Measurements from ENCODE around the gene ENTPD5. TPM values are rescaled to one million over a fixed set of nuclear protein-coding genes. Genes with fewer than 3 reads are reported as not detected.
"Not testable (repeated sequence)": the region's sequence is repeated elsewhere in the genome, so short reads cannot be mapped to it uniquely, and the experiment has no call there.

ENTPD5 gene
- polyA plus RNA-seq, 1 donor = 75.2 TPM

GRCh38 chr14:74008843-74009499, 10.1 kb downstream of the ENTPD5 start:
- H3K4me3 ChIP-seq (ENCODE audit: low read length) = no peak overlapping the region
- no peak for DNase-seq
- no peaks in the 10 kb centered on the region for H3K9me3 ChIP-seq (ENCODE audit: control insufficient read depth, low read depth, low read length)
- no peaks in the 10 kb centered on the region for H3K27me3 ChIP-seq (ENCODE audit: control insufficient read depth, insufficient read depth, low read length)
- peaks cover 25% of the 10 kb centered on the region for H3K36me3 ChIP-seq (ENCODE audit: control insufficient read depth, insufficient read depth, low read length)
- WGBS (ENCODE audit: insufficient coverage, low lambda C conversion rate) = no CpG with 5 or more reads among the region's 2 CpGs
- H3K4me1 ChIP-seq (ENCODE audit: control insufficient read depth, insufficient read depth, low read length) = peaks cover 2% of the 10 kb centered on the region
- no peak overlapping the region for H3K27ac ChIP-seq (ENCODE audit: low read length)

DNA sequence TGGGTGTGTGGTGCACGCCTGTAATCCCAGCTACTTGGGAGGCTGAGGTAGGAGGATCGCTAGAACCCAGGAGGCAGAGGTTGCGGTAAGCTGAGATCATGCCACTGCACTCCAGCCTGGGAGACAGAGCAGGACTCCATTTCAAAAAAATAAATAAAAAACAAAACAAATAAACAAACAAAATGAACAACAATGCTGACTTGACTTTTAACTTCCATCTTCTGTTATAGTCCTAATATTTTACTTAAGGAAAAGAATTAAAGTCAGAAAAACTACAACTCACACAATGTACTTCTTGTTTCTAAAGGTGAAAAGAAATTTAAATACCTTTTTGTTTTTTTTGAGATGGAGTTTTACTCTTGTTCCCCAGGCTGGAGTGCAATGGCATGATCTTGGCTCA, 13.4 kb downstream of the ENTPD5 start:
- H3K4me3 ChIP-seq (ENCODE audit: low read length); H3K27me3 ChIP-seq (ENCODE audit: control insufficient read depth, insufficient read depth, low read length); DNase-seq; H3K4me1 ChIP-seq (ENCODE audit: control insufficient read depth, insufficient read depth, low read length); H3K27ac ChIP-seq (ENCODE audit: low read length); H3K9me3 ChIP-seq (ENCODE audit: control insufficient read depth, low read depth, low read length): not testable (repeated sequence)
- no CpG with 5 or more reads among the region's 3 CpGs for WGBS (ENCODE audit: insufficient coverage, low lambda C conversion rate)
- H3K36me3 ChIP-seq (ENCODE audit: control insufficient read depth, insufficient read depth, low read length) = peaks cover 21% of the 10 kb centered on the region

GRCh38 chr14:73998726-73999125, 20.4 kb downstream of the ENTPD5 start:
- Histone ChIP-seq H3K4me1 (ENCODE audit: control insufficient read depth, insufficient read depth, low read length) (peaks cover 35% of the 10 kb centered on the region), H3K9me3 (ENCODE audit: control insufficient read depth, low read depth, low read length) (no peaks in the 10 kb centered on the region), H3K27me3 (ENCODE audit: control insufficient read depth, insufficient read depth, low read length) (no peaks in the 10 kb centered on the region), H3K4me3 (ENCODE audit: low read length) (no peak overlapping the region), H3K27ac (ENCODE audit: low read length) (peak overlapping the region; percentile 86), H3K36me3 (ENCODE audit: control insufficient read depth, insufficient read depth, low read length) (peaks cover 5% of the 10 kb centered on the region)
- 38% methylated on average over 1 of the region's 2 CpGs for WGBS (ENCODE audit: insufficient coverage, low lambda C conversion rate)
- peak in 1 of 2 donors; percentile 55 for DNase-seq

- peak overlapping the region; percentile 86 for H3K27ac ChIP-seq (ENCODE audit: low read length)
- no CpG with 5 or more reads among the region's 7 CpGs for WGBS (ENCODE audit: insufficient coverage, low lambda C conversion rate)
Measured at GRCh38 chr14:73997944-73998447, 21.1 kb downstream of the ENTPD5 start.

GRCh38 chr14:73997108-73997943, 21.8 kb downstream of the ENTPD5 start:
- DNase-seq = peak; percentile 67 to 87
- H3K4me3 ChIP-seq (ENCODE audit: low read length) = no peak overlapping the region

More at GRCh38 chr14:73997944-73998447, 21.1 kb downstream of the ENTPD5 start:
- Histone ChIP-seq H3K4me1 (ENCODE audit: control insufficient read depth, insufficient read depth, low read length) (peaks cover 35% of the 10 kb centered on the region), H3K4me3 (ENCODE audit: low read length) (no peak overlapping the region), H3K9me3 (ENCODE audit: control insufficient read depth, low read depth, low read length) (no peaks in the 10 kb centered on the region), H3K27me3 (ENCODE audit: control insufficient read depth, insufficient read depth, low read length) (no peaks in the 10 kb centered on the region), H3K36me3 (ENCODE audit: control insufficient read depth, insufficient read depth, low read length) (no peaks in the 10 kb centered on the region)
- peak; percentile 40 to 71 for DNase-seq

GRCh38 chr14:73996731-73997107, 22.4 kb downstream of the ENTPD5 start:
- Histone ChIP-seq H3K27ac (ENCODE audit: low read length) (peak overlapping the region; percentile 86), H3K36me3 (ENCODE audit: control insufficient read depth, insufficient read depth, low read length) (peaks cover 2% of the 10 kb centered on the region), H3K4me1 (ENCODE audit: control insufficient read depth, insufficient read depth, low read length) (peaks cover 36% of the 10 kb centered on the region), H3K4me3 (ENCODE audit: low read length) (no peak overlapping the region), H3K9me3 (ENCODE audit: control insufficient read depth, low read depth, low read length) (no peaks in the 10 kb centered on the region), H3K27me3 (ENCODE audit: control insufficient read depth, insufficient read depth, low read length) (no peaks in the 10 kb centered on the region)
- DNase-seq = no peak
- WGBS (ENCODE audit: insufficient coverage, low lambda C conversion rate) = 0% methylated on average over 1 of the region's 2 CpGs

More at GRCh38 chr14:73997108-73997943, 21.8 kb downstream of the ENTPD5 start:
- H3K27ac ChIP-seq (ENCODE audit: low read length) = peak overlapping the region; percentile 86
- peaks cover 2% of the 10 kb centered on the region for H3K36me3 ChIP-seq (ENCODE audit: control insufficient read depth, insufficient read depth, low read length)
- peaks cover 35% of the 10 kb centered on the region for H3K4me1 ChIP-seq (ENCODE audit: control insufficient read depth, insufficient read depth, low read length)
- no CpG with 5 or more reads among the region's 1 CpG for WGBS (ENCODE audit: insufficient coverage, low lambda C conversion rate)
- H3K9me3 ChIP-seq (ENCODE audit: control insufficient read depth, low read depth, low read length) = no peaks in the 10 kb centered on the region
- H3K27me3 ChIP-seq (ENCODE audit: control insufficient read depth, insufficient read depth, low read length) = no peaks in the 10 kb centered on the region

GRCh38 chr14:73995977-73996378, 23.1 kb downstream of the ENTPD5 start:
- H3K36me3 ChIP-seq (ENCODE audit: control insufficient read depth, insufficient read depth, low read length) = peaks cover 2% of the 10 kb centered on the region
- H3K27ac ChIP-seq (ENCODE audit: low read length) = peak overlapping the region; percentile 86
- no peaks in the 10 kb centered on the region for H3K9me3 ChIP-seq (ENCODE audit: control insufficient read depth, low read depth, low read length)
- H3K4me3 ChIP-seq (ENCODE audit: low read length) = peak overlapping the region; percentile 53
- 23% methylated on average over 4 of the region's 8 CpGs for WGBS (ENCODE audit: insufficient coverage, low lambda C conversion rate)
- no peaks in the 10 kb centered on the region for H3K27me3 ChIP-seq (ENCODE audit: control insufficient read depth, insufficient read depth, low read length)
- H3K4me1 ChIP-seq (ENCODE audit: control insufficient read depth, insufficient read depth, low read length) = peaks cover 43% of the 10 kb centered on the region
- DNase-seq = peak; percentile 89 to 95

DNA sequence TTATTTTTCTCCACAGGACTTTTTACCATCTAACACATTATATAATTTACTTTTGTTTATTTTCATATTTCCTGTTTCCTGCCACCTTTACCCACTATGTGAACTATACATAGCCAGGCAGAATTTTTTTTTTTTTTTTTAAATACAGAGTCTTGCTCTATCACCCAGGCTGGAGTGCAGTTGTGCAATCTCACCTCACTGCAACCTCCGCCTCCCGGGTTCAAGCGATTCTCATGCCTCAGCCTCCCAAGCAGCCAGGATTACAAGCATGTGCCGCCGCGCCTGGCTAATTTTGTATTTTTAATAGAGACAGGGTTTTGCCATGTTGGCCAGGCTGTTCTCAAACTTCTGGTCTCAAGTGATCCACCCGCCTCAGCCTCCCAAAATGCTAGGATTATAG, 24.2 kb downstream of the ENTPD5 start:
- WGBS (ENCODE audit: insufficient coverage, low lambda C conversion rate) = no CpG with 5 or more reads among the region's 7 CpGs
- H3K36me3 ChIP-seq (ENCODE audit: control insufficient read depth, insufficient read depth, low read length); H3K9me3 ChIP-seq (ENCODE audit: control insufficient read depth, low read depth, low read length); DNase-seq; H3K27me3 ChIP-seq (ENCODE audit: control insufficient read depth, insufficient read depth, low read length): not testable (repeated sequence)
- Histone ChIP-seq H3K4me1 (ENCODE audit: control insufficient read depth, insufficient read depth, low read length) (peaks cover 46% of the 10 kb centered on the region), H3K27ac (ENCODE audit: low read length) (peak overlapping the region; percentile 86), H3K4me3 (ENCODE audit: low read length) (peak overlapping the region; percentile 53)

- Histone ChIP-seq H3K4me1 (ENCODE audit: control insufficient read depth, insufficient read depth, low read length) (peaks cover 20% of the 10 kb centered on the region), H3K4me3 (ENCODE audit: low read length) (no peak overlapping the region), H3K27ac (ENCODE audit: low read length) (peak overlapping the region; percentile 42), H3K36me3 (ENCODE audit: control insufficient read depth, insufficient read depth, low read length) (peaks cover 22% of the 10 kb centered on the region), H3K9me3 (ENCODE audit: control insufficient read depth, low read depth, low read length) (no peaks in the 10 kb centered on the region), H3K27me3 (ENCODE audit: control insufficient read depth, insufficient read depth, low read length) (no peaks in the 10 kb centered on the region)
- peak in 1 of 2 donors; percentile 69 for DNase-seq
- WGBS (ENCODE audit: insufficient coverage, low lambda C conversion rate) = no CpG with 5 or more reads among the region's 4 CpGs
Measured at GRCh38 chr14:73991092-73991491, 28.0 kb downstream of the ENTPD5 start.

GRCh38 chr14:73988656-73989055, 30.4 kb downstream of the ENTPD5 start:
- WGBS (ENCODE audit: insufficient coverage, low lambda C conversion rate) = 30% methylated on average over 4 of the region's 7 CpGs
- H3K9me3 ChIP-seq (ENCODE audit: control insufficient read depth, low read depth, low read length); H3K27me3 ChIP-seq (ENCODE audit: control insufficient read depth, insufficient read depth, low read length); H3K4me3 ChIP-seq (ENCODE audit: low read length): not testable (repeated sequence)
- H3K27ac ChIP-seq (ENCODE audit: low read length) = peak overlapping the region; percentile 65
- H3K4me1 ChIP-seq (ENCODE audit: control insufficient read depth, insufficient read depth, low read length) = peaks cover 16% of the 10 kb centered on the region
- DNase-seq = peak in 1 of 2 donors; percentile 39
- peaks cover 32% of the 10 kb centered on the region for H3K36me3 ChIP-seq (ENCODE audit: control insufficient read depth, insufficient read depth, low read length)
